Measurements from ENCODE around the gene MICALL2. TPM values are rescaled to one million over a fixed set of nuclear protein-coding genes. Genes with fewer than 3 reads are reported as not detected.
A peak's percentile ranks its signal among the peaks of the same experiment; 100 is the strongest.

MICALL2 gene
- total RNA-seq, 1 donor from 2014 or later = 14.7 TPM

DNA sequence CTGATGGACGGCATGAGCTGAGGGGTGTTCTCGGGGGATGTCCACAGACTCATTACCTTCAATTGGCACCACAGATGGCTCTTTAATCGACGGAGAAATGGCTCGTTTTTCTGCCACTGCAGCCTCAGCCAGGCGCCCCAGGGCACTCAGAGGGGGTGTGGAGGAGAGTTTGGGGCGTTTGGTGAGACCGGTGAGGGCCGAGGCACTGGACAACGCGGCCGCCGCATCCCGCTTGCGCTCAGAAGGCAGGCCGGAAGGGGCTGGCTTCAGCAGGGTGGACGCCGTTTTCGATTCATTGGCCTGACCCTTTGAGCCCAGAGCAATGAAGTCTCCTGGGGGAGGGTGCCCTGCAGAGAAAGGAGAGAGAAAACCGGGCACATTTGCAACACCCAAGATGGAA, 43.6 kb upstream of the MICALL2 start:
- no peak for DNase-seq (ENCODE audit: low read depth)
- Histone ChIP-seq H3K4me3 (ENCODE audit: low read depth, low read length) (peak overlapping the region; percentile 79), H3K36me3 (ENCODE audit: control insufficient read depth, insufficient read depth, low read length) (no peaks in the 10 kb centered on the region), H3K27me3 (ENCODE audit: control insufficient read depth, insufficient read depth, low read length) (no peaks in the 10 kb centered on the region)
- no peak for TF ChIP-seq CTCF (IDR thresholded peaks at IDR 0.05; ENCODE audit: insufficient read depth, low read length, poor library complexity, severe bottlenecking)

GRCh38 chr7:1501487-1502270, 42.4 kb upstream of the MICALL2 start:
- Histone ChIP-seq H3K4me3 (ENCODE audit: low read depth, low read length) (no peak overlapping the region), H3K27me3 (ENCODE audit: control insufficient read depth, insufficient read depth, low read length) (no peaks in the 10 kb centered on the region), H3K36me3 (ENCODE audit: control insufficient read depth, insufficient read depth, low read length) (no peaks in the 10 kb centered on the region)
- no peak for DNase-seq (ENCODE audit: low read depth)
- TF ChIP-seq CTCF (IDR thresholded peaks at IDR 0.05; ENCODE audit: insufficient read depth, low read length, poor library complexity, severe bottlenecking) = no peak

GRCh38 chr7:1500064-1500807, 41.0 kb upstream of the MICALL2 start:
- TF ChIP-seq CTCF (IDR thresholded peaks at IDR 0.05; ENCODE audit: insufficient read depth, low read length, poor library complexity, severe bottlenecking) = no peak

GRCh38 chr7:1499367-1500029, 40.2 kb upstream of the MICALL2 start:
- no peak for DNase-seq (ENCODE audit: low read depth)
- Histone ChIP-seq H3K4me3 (ENCODE audit: low read depth, low read length) (no peak overlapping the region), H3K27me3 (ENCODE audit: control insufficient read depth, insufficient read depth, low read length) (no peaks in the 10 kb centered on the region), H3K36me3 (ENCODE audit: control insufficient read depth, insufficient read depth, low read length) (peaks cover under 1% of the 10 kb centered on the region)
- TF ChIP-seq CTCF (IDR thresholded peaks at IDR 0.05; ENCODE audit: insufficient read depth, low read length, poor library complexity, severe bottlenecking) = no peak

More at GRCh38 chr7:1500064-1500807, 41.0 kb upstream of the MICALL2 start:
- Histone ChIP-seq H3K4me3 (ENCODE audit: low read depth, low read length) (no peak overlapping the region), H3K27me3 (ENCODE audit: control insufficient read depth, insufficient read depth, low read length) (no peaks in the 10 kb centered on the region), H3K36me3 (ENCODE audit: control insufficient read depth, insufficient read depth, low read length) (no peaks in the 10 kb centered on the region)
- DNase-seq (ENCODE audit: low read depth) = no peak

DNA sequence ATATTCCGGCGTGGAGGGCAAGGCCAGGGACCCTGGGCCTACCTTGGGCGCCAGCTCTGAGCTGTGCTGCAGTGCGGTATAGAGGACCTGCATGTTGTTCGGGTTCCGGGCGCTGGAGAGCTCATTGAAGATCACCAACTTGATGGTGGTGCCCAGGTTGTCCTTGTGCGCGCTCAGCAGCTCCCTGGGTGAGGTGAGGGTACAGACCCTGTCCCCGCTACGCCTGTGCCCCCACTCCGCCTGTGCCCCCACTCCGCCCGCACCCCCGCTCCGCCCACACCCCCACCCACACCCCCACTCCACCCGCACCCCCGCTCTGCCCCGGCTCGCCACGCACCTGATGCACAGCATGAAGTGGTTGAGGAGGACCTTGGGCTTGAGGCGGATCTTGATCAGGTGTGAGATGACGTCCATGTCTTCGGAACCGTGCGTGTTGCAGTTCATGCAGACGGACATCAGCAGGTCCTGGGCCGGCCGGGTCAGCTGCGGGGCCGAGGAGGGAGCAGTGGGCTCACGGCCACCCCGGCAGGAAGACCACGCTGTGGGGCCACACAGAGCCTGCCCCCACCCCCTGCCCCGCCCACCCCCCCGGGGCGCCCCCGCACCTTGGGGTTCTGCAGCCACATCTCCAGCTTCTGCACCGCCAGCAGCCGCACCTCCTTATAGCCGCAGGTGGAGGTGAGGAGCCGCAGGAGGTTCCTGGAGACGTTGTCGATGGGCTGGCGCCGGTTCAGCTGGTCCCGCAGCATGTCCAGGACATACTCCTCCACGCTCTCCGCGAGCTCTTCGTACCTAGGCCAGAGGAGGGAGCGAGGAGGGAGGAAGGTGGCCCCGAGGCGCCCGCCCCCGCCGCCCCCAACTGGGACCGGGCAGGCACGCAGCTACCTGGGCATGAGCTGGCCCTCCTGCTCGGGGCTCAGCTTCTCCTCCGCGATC, 39.4 kb upstream of the MICALL2 start:
- Histone ChIP-seq H3K36me3 (ENCODE audit: control insufficient read depth, insufficient read depth, low read length) (peaks cover 1% of the 10 kb centered on the region), H3K4me3 (ENCODE audit: low read depth, low read length) (no peak overlapping the region), H3K27me3 (ENCODE audit: control insufficient read depth, insufficient read depth, low read length) (no peaks in the 10 kb centered on the region)
- no peak for TF ChIP-seq CTCF (IDR thresholded peaks at IDR 0.05; ENCODE audit: insufficient read depth, low read length, poor library complexity, severe bottlenecking)
- DNase-seq (ENCODE audit: low read depth) = no peak

Measured in kidney epithelial cell (primary cell).